Melanocyte of skin (primary cell): ENCODE data around the gene NFATC4. TPM values are rescaled to one million over a fixed set of nuclear protein-coding genes. Genes with fewer than 3 reads are reported as not detected.

ENCODE experiments used
- small RNA-seq, 2 donors: library from RNA; depleted of rRNA; stranded (forward); fragments of <200 nt; gene quantifications; one replicate each; pipeline ENCODE3, GENCODE V24; 2012
- total RNA-seq, 2 donors: library from RNA; depleted of rRNA; stranded (reverse); fragments of >200 nt; gene quantifications; 2 replicates each; pipeline ENCODE4 v1.2.3, GENCODE V29; 2012

The NFATC4 gene
- total RNA-seq = 10 to 100 TPM; 16.0 to 29.3 TPM

GRCh38 chr14:24367514-24368211, at the start of gene NFATC4:
TSS of gene NFATC4 (plus strand) at chr14:24368184. CDS start at chr14:24368341, 157 bp downstream.

DNA sequence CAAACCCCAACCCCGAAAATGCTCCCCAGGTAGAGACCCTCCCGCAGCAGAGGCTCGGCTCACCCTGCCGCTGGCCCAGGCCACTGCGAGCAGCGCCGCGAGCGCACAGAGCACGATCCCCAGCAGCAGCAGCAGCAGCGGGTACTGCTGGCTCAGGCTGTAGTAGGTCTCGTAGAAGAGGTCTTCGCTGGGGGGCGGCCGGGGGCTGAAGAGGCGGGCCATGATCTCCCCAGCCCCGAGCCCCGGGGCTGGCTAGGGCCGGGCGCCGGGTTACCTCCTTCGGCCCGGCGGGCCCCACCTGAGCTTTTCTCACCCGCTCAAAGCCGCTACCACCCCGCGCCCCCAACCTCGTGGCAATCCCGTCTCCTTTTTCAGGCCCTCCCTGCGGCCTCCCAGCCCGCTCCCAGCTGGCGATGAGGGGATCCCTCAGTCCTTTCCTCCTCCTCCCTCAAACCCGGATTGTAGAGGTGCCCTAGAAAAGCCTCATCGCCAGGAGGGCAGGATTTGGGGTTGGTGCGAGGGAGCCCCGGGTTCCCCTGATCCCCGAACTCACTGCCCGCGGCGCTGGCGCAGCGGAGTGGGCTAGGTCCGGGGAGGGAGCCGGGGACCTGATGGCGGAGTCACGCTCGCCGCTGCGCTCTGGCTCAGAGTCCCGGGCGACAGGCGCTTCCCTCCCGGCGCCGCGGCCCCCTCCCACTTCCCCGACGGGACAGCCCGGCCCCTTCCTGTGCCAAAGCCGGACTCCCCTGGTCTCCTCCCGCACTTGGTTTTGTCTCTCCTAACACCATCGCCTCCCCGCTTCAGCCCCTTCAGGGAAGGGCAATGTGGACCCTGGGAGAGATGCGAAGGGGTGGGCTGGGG, 33.3 kb upstream of the NFATC4 start, which contains the start of gene ADCY4:
ADCY4 (minus strand) TSS at position 641 of the 861 bp plus-strand sequence; CDS start at position 222, 419 bp downstream.

GRCh38 chr14:24339284-24340151, 28.5 kb upstream of the NFATC4 start, which contains the start of gene RIPK3:
TSS of gene RIPK3 (minus strand) at chr14:24339991. CDS start at chr14:24339826, 165 bp downstream.

GRCh38 chr14:24398653-24399446, 30.9 kb downstream of the NFATC4 start, which contains the start of gene NYNRIN:
TSS of gene NYNRIN (plus strand) at chr14:24399003. CDS start at chr14:24399247, 244 bp downstream.

Small RNA genes lying within 50 kb of the gene (small RNA-seq; reads per million reads assigned to genes)
- gene RF00026 = 0 reads per million in 2 donors

Other genes starting within 250 kb of the NFATC4 start
- gene FITM1, start 237.5 kb upstream of the NFATC4 start, total RNA-seq = under 1 TPM in 1 of 2 donors, not detected in 1; 0.34 TPM
- gene PSME1, start 232.0 kb upstream of the NFATC4 start, total RNA-seq = 100 to 1,000 TPM; 116 TPM
- 10 to 100 TPM; 16.9 to 18.6 TPM for gene EMC9, start 226.6 kb upstream of the NFATC4 start, total RNA-seq
- 100 to 1,000 TPM; 163 to 168 TPM for gene PSME2, start 221.6 kb upstream of the NFATC4 start, total RNA-seq
- 10 to 100 TPM; 58.8 to 76.9 TPM for gene RNF31, start 220.7 kb upstream of the NFATC4 start, total RNA-seq
- 100 to 1,000 TPM; 161 to 192 TPM for gene IRF9, start 206.9 kb upstream of the NFATC4 start, total RNA-seq
- gene REC8, start 196.1 kb upstream of the NFATC4 start, total RNA-seq = 10 to 100 TPM in 1 of 2 donors, 1 to 10 TPM in 1; 8.9 to 29.0 TPM
- gene IPO4, start 179.4 kb upstream of the NFATC4 start, total RNA-seq = 10 to 100 TPM; 38.2 to 69.3 TPM
- 10 to 100 TPM; 57.6 to 60.9 TPM for gene TM9SF1, start 172.7 kb upstream of the NFATC4 start, total RNA-seq
- not detected for gene TSSK4, start 162.5 kb upstream of the NFATC4 start, total RNA-seq
- 10 to 100 TPM in 1 of 2 donors, 1 to 10 TPM in 1; 8.3 to 12.4 TPM for gene CHMP4A, start 154.7 kb upstream of the NFATC4 start, total RNA-seq
- 1 to 10 TPM; 3.3 to 7.9 TPM for gene MDP1, start 152.1 kb upstream of the NFATC4 start, total RNA-seq
- 10 to 100 TPM; 80.2 to 96.6 TPM for gene NEDD8, start 135.8 kb upstream of the NFATC4 start, total RNA-seq
- gene GMPR2, start 135.3 kb upstream of the NFATC4 start, total RNA-seq = 10 to 100 TPM; 39.9 to 64.6 TPM
- 10 to 100 TPM; 44.6 to 52.7 TPM for gene TINF2, start 125.6 kb upstream of the NFATC4 start, total RNA-seq
- gene TGM1, start 105.0 kb upstream of the NFATC4 start, total RNA-seq = under 1 TPM in 1 of 2 donors, not detected in 1; 0.34 TPM
- gene RABGGTA, start 96.6 kb upstream of the NFATC4 start, total RNA-seq = 10 to 100 TPM; 38.5 to 41.0 TPM
- 10 to 100 TPM; 11.0 to 20.3 TPM for gene DHRS1, start 68.4 kb upstream of the NFATC4 start, total RNA-seq
- gene NOP9, start 68.3 kb upstream of the NFATC4 start, total RNA-seq = 10 to 100 TPM; 23.1 to 28.3 TPM
- gene CIDEB, start 60.2 kb upstream of the NFATC4 start, total RNA-seq = 1 to 10 TPM; 1.7 to 2.4 TPM
- 1 to 10 TPM; 3.3 to 4.5 TPM for gene LTB4R2, start 58.0 kb upstream of the NFATC4 start, total RNA-seq
- gene LTB4R, start 56.7 kb upstream of the NFATC4 start, total RNA-seq = 1 to 10 TPM in 1 of 2 donors, under 1 TPM in 1; 1.00 to 2.1 TPM
- under 1 TPM; under 0.01 to 0.34 TPM for gene ADCY4, start 33.1 kb upstream of the NFATC4 start, total RNA-seq
- 1 to 10 TPM; 3.4 to 3.7 TPM for gene RIPK3, start 28.2 kb upstream of the NFATC4 start, total RNA-seq
- gene NYNRIN, start 30.8 kb downstream of the NFATC4 start, total RNA-seq = 1 to 10 TPM; 1.0 to 1.7 TPM
- gene CBLN3, start 61.5 kb downstream of the NFATC4 start, total RNA-seq = under 1 TPM; 0.33 to 0.34 TPM
- gene KHNYN, start 61.8 kb downstream of the NFATC4 start, total RNA-seq = 10 to 100 TPM; 42.3 to 46.5 TPM
- gene SDR39U1, start 74.6 kb downstream of the NFATC4 start, total RNA-seq = 10 to 100 TPM in 1 of 2 donors, 1 to 10 TPM in 1; 7.3 to 15.5 TPM
- gene CMA1, start 140.1 kb downstream of the NFATC4 start, total RNA-seq = not detected
- not detected for gene CTSG, start 208.1 kb downstream of the NFATC4 start, total RNA-seq
- gene GZMH, start 241.5 kb downstream of the NFATC4 start, total RNA-seq = not detected